ENCODE measurements around the gene SH2D2A. TPM values are rescaled to one million over a fixed set of nuclear protein-coding genes. Genes with fewer than 3 reads are reported as not detected.

Gene SH2D2A
- total RNA-seq, 1 donor from 2014 or later: 2.3 TPM

DNA sequence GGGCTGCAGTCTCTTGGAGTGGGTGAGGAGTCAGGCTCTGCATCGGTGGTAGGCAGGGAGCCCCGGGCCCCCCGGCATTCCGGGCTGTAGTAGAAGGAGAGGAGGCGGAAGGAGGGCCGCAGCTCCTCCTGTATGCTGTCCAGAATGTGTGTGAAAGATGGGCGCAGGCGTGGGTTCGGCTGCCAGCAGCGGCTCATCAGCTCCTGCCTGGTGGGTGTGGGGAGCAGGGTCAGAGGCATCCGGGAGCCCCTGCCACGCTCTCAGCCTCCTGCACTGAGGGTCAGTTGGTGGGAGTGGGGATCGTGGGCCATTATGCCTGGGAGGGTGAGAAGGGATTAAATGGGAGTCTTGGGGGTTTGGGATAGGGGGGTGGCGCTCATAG, 24.2 kb upstream of the SH2D2A start:
- H3K4me1 Mint-ChIP-seq: peaks cover 9% of the 10 kb centered on the region
- no peak overlapping the region for H3K27ac Mint-ChIP-seq
- H3K36me3 Mint-ChIP-seq (ENCODE audit: low read depth): no peaks in the 10 kb centered on the region
- no peak for ATAC-seq (ENCODE audit: low read depth)
- ChIA-PET POLR2A (no interaction called here), CTCF (no interaction called here)
- peaks cover 53% of the 10 kb centered on the region for H3K27me3 Mint-ChIP-seq
- TF ChIP-seq, protein P1, sequence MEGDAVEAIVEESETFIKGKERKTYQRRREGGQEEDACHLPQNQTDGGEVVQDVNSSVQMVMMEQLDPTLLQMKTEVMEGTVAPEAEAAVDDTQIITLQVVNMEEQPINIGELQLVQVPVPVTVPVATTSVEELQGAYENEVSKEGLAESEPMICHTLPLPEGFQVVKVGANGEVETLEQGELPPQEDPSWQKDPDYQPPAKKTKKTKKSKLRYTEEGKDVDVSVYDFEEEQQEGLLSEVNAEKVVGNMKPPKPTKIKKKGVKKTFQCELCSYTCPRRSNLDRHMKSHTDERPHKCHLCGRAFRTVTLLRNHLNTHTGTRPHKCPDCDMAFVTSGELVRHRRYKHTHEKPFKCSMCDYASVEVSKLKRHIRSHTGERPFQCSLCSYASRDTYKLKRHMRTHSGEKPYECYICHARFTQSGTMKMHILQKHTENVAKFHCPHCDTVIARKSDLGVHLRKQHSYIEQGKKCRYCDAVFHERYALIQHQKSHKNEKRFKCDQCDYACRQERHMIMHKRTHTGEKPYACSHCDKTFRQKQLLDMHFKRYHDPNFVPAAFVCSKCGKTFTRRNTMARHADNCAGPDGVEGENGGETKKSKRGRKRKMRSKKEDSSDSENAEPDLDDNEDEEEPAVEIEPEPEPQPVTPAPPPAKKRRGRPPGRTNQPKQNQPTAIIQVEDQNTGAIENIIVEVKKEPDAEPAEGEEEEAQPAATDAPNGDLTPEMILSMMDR (IDR thresholded peaks at IDR 0.05): no peak
- no peak for DNase-seq
- H3K9me3 Mint-ChIP-seq: no peaks in the 10 kb centered on the region
- no peak overlapping the region for H3K4me3 Mint-ChIP-seq
- intact Hi-C loops (cut with micrococcal nuclease): no loop called here

DNA sequence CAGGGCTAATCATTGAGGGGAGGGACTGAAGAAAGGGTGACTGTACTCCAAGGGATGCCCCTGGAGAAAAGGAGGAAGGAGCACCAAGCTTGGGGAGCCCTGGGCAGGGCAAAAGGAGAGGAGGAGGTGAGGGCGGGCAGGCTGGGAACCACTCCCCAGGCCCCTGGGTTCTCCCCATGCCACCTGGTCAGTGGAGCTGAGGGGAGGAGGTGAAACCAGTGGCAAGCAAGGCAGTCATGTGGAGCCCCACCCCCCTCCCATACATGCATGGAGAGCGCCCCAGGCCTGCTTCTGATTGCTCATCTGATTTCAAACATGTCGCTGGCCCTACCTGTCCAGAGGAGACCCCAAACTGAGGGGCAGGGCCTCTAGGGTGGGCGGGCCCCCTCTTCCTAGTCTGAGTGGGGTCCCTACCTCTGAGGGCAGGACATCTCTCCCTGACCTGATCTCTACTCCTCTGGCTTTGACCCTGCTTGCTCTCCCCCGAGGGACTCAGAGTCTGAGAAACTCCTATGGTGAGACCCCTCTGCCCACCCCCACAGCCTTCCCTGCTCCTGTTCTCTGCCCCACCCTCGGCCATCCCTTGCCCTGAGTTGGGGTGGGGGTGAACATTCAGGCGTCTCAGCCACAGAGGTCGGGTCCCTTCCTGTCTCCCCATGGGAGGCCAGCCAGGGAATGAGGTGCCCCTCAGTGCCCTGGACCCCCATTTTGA, 23.7 kb upstream of the SH2D2A start:
- DNase-seq (no peak), ATAC-seq (ENCODE audit: low read depth) (no peak)
- H3K27ac Mint-ChIP-seq: no peak overlapping the region
- ChIA-PET POLR2A (no interaction called here), CTCF (interaction anchor here (3.7 kb wide), 1 partner anchor 21 kb away, joined by 22 read pairs; the partner anchor contains the start of gene NTRK1)
- H3K4me3 Mint-ChIP-seq: no peak overlapping the region
- no peaks in the 10 kb centered on the region for H3K9me3 Mint-ChIP-seq
- TF ChIP-seq, protein P1 (IDR thresholded peaks at IDR 0.05): no peak
- peaks cover 53% of the 10 kb centered on the region for H3K27me3 Mint-ChIP-seq
- H3K4me1 Mint-ChIP-seq: peaks cover 6% of the 10 kb centered on the region
- no peaks in the 10 kb centered on the region for H3K36me3 Mint-ChIP-seq (ENCODE audit: low read depth)
- intact Hi-C loops (cut with micrococcal nuclease): no loop called here

DNA sequence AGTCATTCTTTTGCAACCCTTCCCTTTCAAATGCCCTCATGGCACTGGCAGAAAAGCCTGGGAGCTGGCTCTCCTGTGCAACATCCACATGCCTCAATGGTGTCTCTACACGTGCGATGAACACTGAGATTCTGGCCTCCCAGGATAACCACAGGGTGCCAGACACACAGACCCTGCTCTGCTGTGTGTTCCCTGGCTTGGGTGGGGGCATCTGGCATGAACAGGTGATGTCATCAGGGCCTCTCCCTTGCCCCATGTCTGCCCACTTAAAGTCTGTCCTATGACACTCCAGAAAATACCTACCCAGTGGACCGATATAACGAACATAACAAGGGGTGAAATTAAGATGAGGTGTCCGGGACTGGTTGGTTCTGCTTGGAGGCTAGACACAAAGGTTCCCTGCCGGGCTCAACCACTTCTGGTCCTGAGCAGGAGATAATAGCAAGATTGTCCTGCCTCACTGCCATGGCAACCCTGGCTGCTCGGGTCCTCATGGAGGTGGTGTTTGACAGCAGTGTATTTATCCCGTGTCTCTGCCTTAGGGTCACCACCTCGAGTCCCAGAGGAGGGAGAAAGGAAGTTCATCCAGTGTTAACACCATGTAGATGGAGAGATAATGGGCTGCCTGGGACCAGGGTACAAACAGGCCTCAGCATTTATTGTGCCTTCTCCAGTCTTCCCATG, 22.9 kb upstream of the SH2D2A start:
- ATAC-seq (ENCODE audit: low read depth) (no peak), DNase-seq (no peak)
- Mint-ChIP-seq H3K9me3 (no peaks in the 10 kb centered on the region), H3K36me3 (ENCODE audit: low read depth) (no peaks in the 10 kb centered on the region), H3K4me1 (no peaks in the 10 kb centered on the region), H3K27me3 (peaks cover 55% of the 10 kb centered on the region), H3K27ac (no peak overlapping the region), H3K4me3 (no peak overlapping the region)
- POLR2A ChIA-PET: no interaction called here
- TF ChIP-seq, protein P1 (IDR thresholded peaks at IDR 0.05): no peak
- intact Hi-C loops (cut with micrococcal nuclease): no loop called here
- CTCF ChIA-PET: interaction anchor here (0.6 to 3.7 kb wide), 4 partner anchors 8 to 100 kb away, joined by 3 to 22 read pairs (median 10); partner anchors contain the start of gene NTRK1

DNA sequence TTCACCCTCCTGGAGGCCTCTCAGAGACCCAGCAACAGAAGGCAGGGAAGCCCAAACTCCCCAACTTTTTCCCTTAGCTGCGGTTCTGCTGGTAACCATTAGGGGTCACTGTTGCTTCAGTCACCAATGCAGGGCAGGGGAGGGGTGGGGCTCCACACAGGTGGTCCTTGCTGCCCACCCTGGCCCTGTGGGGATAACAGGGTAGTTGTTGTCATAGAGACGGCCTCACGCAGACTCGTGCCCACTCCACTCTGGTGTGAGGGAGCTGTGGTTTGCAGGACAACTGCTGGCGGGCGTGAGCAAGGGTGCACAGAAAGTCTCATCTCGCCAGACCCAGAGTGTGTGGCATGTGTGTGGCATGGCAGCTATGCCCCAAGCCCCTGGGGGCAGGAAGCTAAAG, 22.3 kb upstream of the SH2D2A start:
- Mint-ChIP-seq H3K27ac (no peak overlapping the region), H3K9me3 (no peaks in the 10 kb centered on the region)

DNA sequence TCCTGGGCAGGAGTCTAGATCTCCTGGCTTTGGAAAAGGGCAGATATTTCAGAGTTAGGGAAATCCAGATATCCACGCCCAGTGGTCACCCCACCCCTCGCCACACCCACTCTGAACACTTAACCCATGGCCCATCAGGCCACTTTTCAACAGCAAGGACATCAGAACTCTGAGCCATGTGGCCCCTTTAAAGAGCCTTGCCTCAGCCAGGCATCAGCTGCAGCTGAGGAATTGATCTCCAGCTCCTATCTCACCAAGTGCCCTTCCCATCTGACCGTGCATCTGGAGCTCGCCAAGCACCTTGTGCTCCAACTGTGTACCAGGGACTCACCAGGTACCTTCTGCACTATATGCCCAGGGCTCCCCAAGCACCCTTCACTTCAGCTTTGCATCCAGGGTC, 20.2 kb upstream of the SH2D2A start:
- no peak for DNase-seq
- Mint-ChIP-seq H3K4me1 (no peaks in the 10 kb centered on the region), H3K36me3 (ENCODE audit: low read depth) (no peaks in the 10 kb centered on the region), H3K9me3 (no peaks in the 10 kb centered on the region), H3K27ac (no peak overlapping the region), H3K27me3 (peaks cover 45% of the 10 kb centered on the region), H3K4me3 (no peak overlapping the region)
- POLR2A ChIA-PET: no interaction called here
- ATAC-seq (ENCODE audit: low read depth): no peak
- TF ChIP-seq, protein P1 (IDR thresholded peaks at IDR 0.05): no peak
- intact Hi-C loops (cut with micrococcal nuclease): no loop called here
- CTCF ChIA-PET: interaction anchor here (1.1 to 3.7 kb wide), 3 partner anchors 17 to 53 kb away, joined by 3 to 22 read pairs (median 16); partner anchors contain the start of gene NTRK1

More for the DNA sequence above, 22.3 kb upstream of the SH2D2A start:
- no peak for ATAC-seq (ENCODE audit: low read depth)
- TF ChIP-seq, protein P1 (IDR thresholded peaks at IDR 0.05): no peak
- no peak for DNase-seq
- ChIA-PET CTCF (interaction anchor here (0.6 to 3.7 kb wide), 8 partner anchors 9 to 150 kb away, joined by 3 to 22 read pairs (median 4); partner anchors contain the start of gene NTRK1), POLR2A (no interaction called here)
- H3K4me3 Mint-ChIP-seq: no peak overlapping the region
- H3K36me3 Mint-ChIP-seq (ENCODE audit: low read depth): no peaks in the 10 kb centered on the region
- peaks cover 53% of the 10 kb centered on the region for H3K27me3 Mint-ChIP-seq
- no peaks in the 10 kb centered on the region for H3K4me1 Mint-ChIP-seq
- intact Hi-C loops (cut with micrococcal nuclease): no loop called here
